Type B pancreatic cell (in vitro differentiated cells): ENCODE results near the gene MT2A. TPM values are rescaled to one million over a fixed set of nuclear protein-coding genes. Genes with fewer than 3 reads are reported as not detected.

Experiments used
- DNase-seq: peaks from one replicate; pipeline ENCODE4 v3.0.0; 2021; ENCODE audit warnings: mixed read lengths; ENCODE audit not compliant: unreplicated experiment; ENCODE audit errors: extremely low spot score
- H3K27ac Mint-ChIP-seq: 2 replicates; pipeline ENCODE4 v1.8.0; 2021; ENCODE audit warnings: mild to moderate bottlenecking, mixed read lengths
- H3K27me3 Mint-ChIP-seq: 2 replicates; pipeline ENCODE4 v1.8.0; 2021; ENCODE audit warnings: mixed read lengths
- H3K36me3 Mint-ChIP-seq: 2 replicates; pipeline ENCODE4 v1.8.0; 2021; ENCODE audit warnings: mixed read lengths
- H3K4me1 Mint-ChIP-seq: one replicate; pipeline ENCODE4 v1.8.0; 2021; ENCODE audit warnings: mixed read lengths; ENCODE audit not compliant: unreplicated experiment
- H3K4me3 Mint-ChIP-seq: 2 replicates; pipeline ENCODE4 v1.8.0; 2021; ENCODE audit warnings: mild to moderate bottlenecking, mixed read lengths
- H3K9me3 Mint-ChIP-seq: 2 replicates; pipeline ENCODE4 v1.8.0; 2021; ENCODE audit warnings: mixed read lengths
- total RNA-seq: library from RNA; stranded (reverse); gene quantifications from 2 replicates; pipeline ENCODE4 v1.2.1, GENCODE V29; 2021; ENCODE audit warnings: low replicate concordance
- TF ChIP-seq, protein P1 (sequence below): fragments of 200-600 bp; sonication (generic); conservative IDR thresholded peaks from 2 replicates; pipeline ENCODE4 v1.5.0; 2021; ENCODE audit warnings: antibody characterized with exemption, mild to moderate bottlenecking

Gene MT2A
- total RNA-seq, 1 donor from 2014 or later, result 18.2 TPM

GRCh38 chr16:56658327-56658875 lies 50.0 kb downstream of the MT2A start:
- H3K36me3 Mint-ChIP-seq, result no peaks in the 10 kb centered on the region
- TF ChIP-seq, protein P1, sequence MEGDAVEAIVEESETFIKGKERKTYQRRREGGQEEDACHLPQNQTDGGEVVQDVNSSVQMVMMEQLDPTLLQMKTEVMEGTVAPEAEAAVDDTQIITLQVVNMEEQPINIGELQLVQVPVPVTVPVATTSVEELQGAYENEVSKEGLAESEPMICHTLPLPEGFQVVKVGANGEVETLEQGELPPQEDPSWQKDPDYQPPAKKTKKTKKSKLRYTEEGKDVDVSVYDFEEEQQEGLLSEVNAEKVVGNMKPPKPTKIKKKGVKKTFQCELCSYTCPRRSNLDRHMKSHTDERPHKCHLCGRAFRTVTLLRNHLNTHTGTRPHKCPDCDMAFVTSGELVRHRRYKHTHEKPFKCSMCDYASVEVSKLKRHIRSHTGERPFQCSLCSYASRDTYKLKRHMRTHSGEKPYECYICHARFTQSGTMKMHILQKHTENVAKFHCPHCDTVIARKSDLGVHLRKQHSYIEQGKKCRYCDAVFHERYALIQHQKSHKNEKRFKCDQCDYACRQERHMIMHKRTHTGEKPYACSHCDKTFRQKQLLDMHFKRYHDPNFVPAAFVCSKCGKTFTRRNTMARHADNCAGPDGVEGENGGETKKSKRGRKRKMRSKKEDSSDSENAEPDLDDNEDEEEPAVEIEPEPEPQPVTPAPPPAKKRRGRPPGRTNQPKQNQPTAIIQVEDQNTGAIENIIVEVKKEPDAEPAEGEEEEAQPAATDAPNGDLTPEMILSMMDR, result no peak
- peak overlapping the region; percentile 78 for H3K27ac Mint-ChIP-seq
- no peaks in the 10 kb centered on the region for H3K9me3 Mint-ChIP-seq
- DNase-seq, result no peak
- peak overlapping the region; percentile 93 for H3K4me3 Mint-ChIP-seq
- H3K27me3 Mint-ChIP-seq, result peaks cover 88% of the 10 kb centered on the region
- peaks cover 11% of the 10 kb centered on the region for H3K4me1 Mint-ChIP-seq

Other genes with a start within 250 kb of the MT2A start
- 65.4 and 86.4 TPM in 2 replicates for gene AMFR, start 183.0 kb upstream of the MT2A start, total RNA-seq
- 139 and 148 TPM in 2 replicates for gene NUDT21, start 157.3 kb upstream of the MT2A start, total RNA-seq
- gene OGFOD1, start 157.0 kb upstream of the MT2A start, total RNA-seq, result 45.9 and 52.2 TPM in 2 replicates
- 37.6 and 39.6 TPM in 2 replicates for gene BBS2, start 88.6 kb upstream of the MT2A start, total RNA-seq
- not detected in 2 replicates for gene MT4, start 43.5 kb upstream of the MT2A start, total RNA-seq
- gene MT3, start 19.1 kb upstream of the MT2A start, total RNA-seq, result not detected in 2 replicates
- 7.8 and 12.5 TPM in 2 replicates for gene MT1E, start 17.2 kb downstream of the MT2A start, total RNA-seq
- not detected in 2 replicates for gene MT1M, start 24.1 kb downstream of the MT2A start, total RNA-seq
- gene MT1A, start 30.1 kb downstream of the MT2A start, total RNA-seq, result not detected in 2 replicates
- gene MT1B, start 43.3 kb downstream of the MT2A start, total RNA-seq, result not detected in 2 replicates
- 5.9 and 6.5 TPM in 2 replicates for gene MT1F, start 49.4 kb downstream of the MT2A start, total RNA-seq
- gene MT1G, start 59.5 kb downstream of the MT2A start, total RNA-seq, result 2.8 and 4.8 TPM in 2 replicates
- 2.2 and 2.4 TPM in 2 replicates for gene MT1H, start 61.2 kb downstream of the MT2A start, total RNA-seq
- gene MT1X, start 73.9 kb downstream of the MT2A start, total RNA-seq, result 39.3 and 53.1 TPM in 2 replicates
- gene NUP93, start 121.5 kb downstream of the MT2A start, total RNA-seq, result 68.8 and 101 TPM in 2 replicates